SU-DHL-6 (cell line): ENCODE results near the gene CCDC30.

Source experiments
- H2AFZ ChIP-seq: fragments of 200-600 bp; sonication (generic); 2 replicates; pipeline ENCODE4 v1.6.1; 2014; ENCODE audit warnings: low read depth, mild to moderate bottlenecking, moderate library complexity, mixed read lengths, antibody characterized with exemption, low read length; ENCODE audit not compliant: severe bottlenecking
- H3F3A ChIP-seq: fragments of 200-600 bp; shearing (Covaris generic); 2 replicates; pipeline ENCODE4 v1.6.0; 2016; ENCODE audit warnings: antibody characterized with exemption, mild to moderate bottlenecking; ENCODE audit not compliant: insufficient read depth
- H3K27ac ChIP-seq: fragments of 200-600 bp; sonication (generic); 2 replicates; pipeline ENCODE4 v1.5.1; 2016; ENCODE audit warnings: low read depth, mild to moderate bottlenecking, low read length, moderate library complexity, mixed read lengths
- H3K27me3 ChIP-seq: fragments of 200-600 bp; sonication (generic), shearing (Covaris generic); 2 replicates; pipeline ENCODE4 v1.6.0; 2014; ENCODE audit warnings: mild to moderate bottlenecking, low read length
- H3K36me3 ChIP-seq: fragments of 200-600 bp; sonication (generic); 2 replicates; pipeline ENCODE4 v1.6.1; 2014; ENCODE audit warnings: mild to moderate bottlenecking, low read length, mixed read lengths
- H3K4me2 ChIP-seq: fragments of 300-600, 200-600 bp; shearing (Covaris generic), sonication (generic); 2 replicates; pipeline ENCODE4 v1.6.0; 2014; ENCODE audit warnings: low read length, low read depth, mild to moderate bottlenecking; ENCODE audit not compliant: poor library complexity, severe bottlenecking
- H3K4me3 ChIP-seq: fragments of 200-600 bp; sonication (generic); 2 replicates; pipeline ENCODE4 v1.5.1; 2014; ENCODE audit warnings: antibody characterized with exemption, low read length, mild to moderate bottlenecking, mixed read lengths; ENCODE audit not compliant: insufficient read depth, poor library complexity, severe bottlenecking
- H3K79me2 ChIP-seq: fragments of 200-600 bp; sonication (generic); 2 replicates; pipeline ENCODE4 v1.6.1; 2014; ENCODE audit warnings: mild to moderate bottlenecking, low read length, moderate library complexity; ENCODE audit not compliant: insufficient read depth
- H3K9ac ChIP-seq: fragments of 200-600 bp; sonication (generic); 2 replicates; pipeline ENCODE4 v1.7.0; 2014; ENCODE audit warnings: mild to moderate bottlenecking, low read length
- H3K9me2 ChIP-seq: fragments of 200-600 bp; sonication (generic); replicated peaks from 2 replicates; pipeline ENCODE4 v1.6.1; 2014; ENCODE audit warnings: low read length; ENCODE audit not compliant: insufficient read depth
- H3K9me3 ChIP-seq: fragments of 200-600 bp; sonication (generic); 2 replicates; pipeline ENCODE4 v1.6.1; 2014; ENCODE audit warnings: low read length, mixed read lengths; ENCODE audit not compliant: insufficient read depth
- H4K20me1 ChIP-seq: fragments of 200-600 bp; sonication (generic); 2 replicates; pipeline ENCODE4 v1.6.1; 2014; ENCODE audit warnings: low read depth, mild to moderate bottlenecking, antibody characterized with exemption, low read length, moderate library complexity, mixed read lengths
- CTCF ChIP-seq: fragments of 200-600 bp; sonication (generic); IDR thresholded peaks from one replicate; pipeline ENCODE4 v1.5.1; 2017; ENCODE audit warnings: antibody characterized with exemption, mild to moderate bottlenecking, low read length, moderate library complexity; ENCODE audit not compliant: insufficient read depth, poor library complexity, severe bottlenecking
- EZH2phosphoT487 ChIP-seq: fragments of 200-600 bp; sonication (generic), shearing (Covaris generic); conservative IDR thresholded peaks from 2 replicates; pipeline ENCODE4 v1.6.1; 2018; ENCODE audit warnings: mild to moderate bottlenecking, antibody characterized with exemption, low read length, moderate library complexity, mixed read lengths

The CCDC30 gene

GRCh38 chr1:42533101-42533863 is 70.2 kb downstream of the CCDC30 start:
- Histone ChIP-seq H3K27ac (no peak overlapping the region), H3K9me3 (no peaks in the 10 kb centered on the region), H2AFZ (no peak overlapping the region), H3K4me3 (no peak overlapping the region), H3K9me2 (no peaks in the 10 kb centered on the region), H3K9ac (no peak overlapping the region), H3K27me3 (no peaks in the 10 kb centered on the region), H3K79me2 (no peaks in the 10 kb centered on the region), H4K20me1 (no peaks in the 10 kb centered on the region), H3K36me3 (no peaks in the 10 kb centered on the region), H3K4me2 (no peak overlapping the region), H3F3A (no peaks in the 10 kb centered on the region)
- TF ChIP-seq EZH2phosphoT487: no peak
- no peak for TF ChIP-seq CTCF

DNA sequence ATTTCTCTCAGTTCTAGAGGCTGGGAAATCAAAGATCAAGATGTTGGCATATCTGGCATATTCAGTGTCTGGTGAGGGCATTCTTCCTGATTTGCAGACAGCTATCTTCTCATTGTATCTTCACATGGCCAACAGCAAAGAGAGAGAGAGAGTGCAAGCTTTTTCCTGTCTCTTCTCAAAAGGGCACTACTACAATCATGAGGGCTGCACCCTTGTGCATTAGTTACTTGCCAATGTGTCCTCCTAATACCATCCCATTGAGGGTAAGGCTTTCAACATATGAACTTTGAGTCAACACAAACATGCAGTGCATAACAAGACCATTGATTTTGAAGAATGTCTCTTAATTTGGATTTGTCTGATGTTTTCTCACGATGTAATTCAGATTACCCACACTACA is 78.0 kb downstream of the CCDC30 start:
- Histone ChIP-seq H3K27ac (no peak overlapping the region), H3K9ac (no peak overlapping the region), H2AFZ (no peak overlapping the region), H3K9me2 (no peaks in the 10 kb centered on the region), H3K4me3 (no peak overlapping the region), H3F3A (no peaks in the 10 kb centered on the region), H3K79me2 (no peaks in the 10 kb centered on the region), H3K4me2 (no peak overlapping the region), H4K20me1 (no peaks in the 10 kb centered on the region), H3K36me3 (no peaks in the 10 kb centered on the region), H3K9me3 (no peaks in the 10 kb centered on the region), H3K27me3 (no peaks in the 10 kb centered on the region)
- no peak for TF ChIP-seq EZH2phosphoT487
- TF ChIP-seq CTCF: no peak

GRCh38 chr1:42551180-42551579 is 88.1 kb downstream of the CCDC30 start:
- H3F3A ChIP-seq: no peaks in the 10 kb centered on the region
- no peaks in the 10 kb centered on the region for H3K9me2 ChIP-seq
- H3K4me2 ChIP-seq: no peak overlapping the region

More at GRCh38 chr1:42551180-42551579, 88.1 kb downstream of the CCDC30 start:
- Histone ChIP-seq H4K20me1 (no peaks in the 10 kb centered on the region), H3K27ac (no peak overlapping the region), H3K27me3 (no peaks in the 10 kb centered on the region), H3K9ac (no peak overlapping the region), H3K4me3 (no peak overlapping the region), H3K79me2 (no peaks in the 10 kb centered on the region), H3K36me3 (no peaks in the 10 kb centered on the region), H3K9me3 (no peaks in the 10 kb centered on the region), H2AFZ (no peak overlapping the region)
- TF ChIP-seq CTCF (no peak), EZH2phosphoT487 (no peak)
